HCT116 (cell line): Measurements from ENCODE around the gene IGF2BP1. TPM values are rescaled to one million over a fixed set of nuclear protein-coding genes. Genes with fewer than 3 reads are reported as not detected.

Experiments used
- ATAC-seq: fragments of 200-7000 bp; cut with Tn5 transposase; 2 replicates; pipeline ENCODE4 v1.9.1; 2020; ENCODE audit warnings: mild to moderate bottlenecking, moderate library complexity
- BruUV-seq: library from RNA; stranded (reverse); fragments of 400-500 nt; replicated peaks from 2 replicates; lab custom pipeline; 2021; lab: Mats Ljungman, UMichigan
- CTCF ChIA-PET: fragments of 300-600 bp; sonication (Branson Sonifier 250); formaldehyde crosslinking; loops from one replicate; lab custom pipeline; 2021; ENCODE audit warnings: antibody characterized with exemption; lab: Charles Lee
- POLR2A ChIA-PET: fragments of 300-600, 350-600 bp; sonication (Branson Sonifier 250); formaldehyde crosslinking; loops from one replicate; lab custom pipeline; 2021; ENCODE audit warnings: antibody characterized with exemption; lab: Charles Lee
- RAD21 ChIA-PET, 2 experiments: fragments of 300-600 bp; sonication (Branson Sonifier 250); formaldehyde crosslinking; loops; one replicate each; lab custom pipeline; 2023; ENCODE audit warnings: low total read pairs in 2 of 2; ENCODE audit not compliant: uncharacterized antibody in 2 of 2, unreplicated experiment in 2 of 2, low non-redundant PET in 1 of 2; lab: Charles Lee
- DNase-seq: peaks from one replicate; pipeline ENCODE4 v3.0.0-alpha.2; 2010; ENCODE audit warnings: low read depth, low spot score
- H2AFZ ChIP-seq: fragments of 200-600 bp; shearing (Covaris generic), sonication (generic); 2 replicates; pipeline ENCODE4 v1.6.1; 2017; ENCODE audit warnings: low read depth, mixed run types, mixed read lengths, antibody characterized with exemption, low read length; ENCODE audit not compliant: poor library complexity, severe bottlenecking
- H3K27ac ChIP-seq: 2 replicates; pipeline ENCODE4 v1.5.1; 2012; ENCODE audit warnings: low read depth, low read length
- H3K27me3 ChIP-seq: fragments of 200-600 bp; sonication (generic); 2 replicates; pipeline ENCODE4 v1.6.1; 2016; ENCODE audit warnings: mixed run types, low read length, mixed read lengths; ENCODE audit not compliant: insufficient read depth
- H3K36me3 ChIP-seq, 2 experiments: fragments of 200-500 bp in 1 of 2; fragments of 200-600 bp in 1 of 2; sonication (Bioruptor generic) in 1 of 2; sonication (generic) in 1 of 2; 2 replicates each; pipeline versions ENCODE4 v1.5.1 to v1.6.1; 2014 to 2016; ENCODE audit warnings: low read length in 2 of 2, inconsistent platforms in 1 of 2, mixed read lengths in 1 of 2, mixed run types in 1 of 2; ENCODE audit not compliant: insufficient read depth in 2 of 2, control insufficient read depth in 1 of 2
- H3K4me1 ChIP-seq, 2 experiments: fragments of 200-600 bp in 1 of 2; sonication (generic) in 1 of 2; 2 replicates each; pipeline versions ENCODE4 v1.5.1 to v1.6.1; 2012 to 2017; ENCODE audit warnings: low read length in 2 of 2, inconsistent platforms in 1 of 2, mild to moderate bottlenecking in 1 of 2, mixed read lengths in 1 of 2, mixed run types in 1 of 2, moderate library complexity in 1 of 2; ENCODE audit not compliant: insufficient read depth in 2 of 2, control insufficient read depth in 1 of 2
- H3K4me2 ChIP-seq: fragments of 200-600 bp; sonication (generic); 2 replicates; pipeline ENCODE4 v1.6.1; 2017; ENCODE audit warnings: mixed run types, low read length, mixed read lengths
- H3K4me3 ChIP-seq, 2 experiments: fragments of 200-600 bp in 1 of 2; sonication (generic) in 1 of 2; replicated peaks in 1 of 2; 2 replicates each; pipeline ENCODE4 v1.5.1; 2011 to 2016; ENCODE audit warnings: low read length in 2 of 2, control low read depth in 1 of 2, low read depth in 1 of 2, mild to moderate bottlenecking in 1 of 2, mixed read lengths in 1 of 2, mixed run types in 1 of 2
- H3K79me2 ChIP-seq: fragments of 200-600 bp; sonication (generic); 2 replicates; pipeline ENCODE4 v1.6.1; 2017; ENCODE audit warnings: mild to moderate bottlenecking, mixed run types, low read length, moderate library complexity, mixed read lengths; ENCODE audit not compliant: insufficient read depth
- H3K9ac ChIP-seq: fragments of 200-600 bp; sonication (generic); 2 replicates; pipeline ENCODE4 v1.6.1; 2016; ENCODE audit warnings: low read length, mixed read lengths
- H3K9me2 ChIP-seq: fragments of 200-600 bp; sonication (generic), shearing (Covaris generic); 2 replicates; pipeline ENCODE4 v1.6.1; 2017; ENCODE audit warnings: mixed run types, mild to moderate bottlenecking, moderate library complexity; ENCODE audit not compliant: insufficient read depth
- H3K9me3 ChIP-seq, 2 experiments: fragments of 200-500 bp in 1 of 2; fragments of 200-600 bp in 1 of 2; sonication (Bioruptor generic) in 1 of 2; sonication (generic) in 1 of 2; 2 replicates each; pipeline ENCODE4 v1.6.1; 2014 to 2017; ENCODE audit warnings: low read length in 2 of 2, mixed read lengths in 2 of 2, inconsistent platforms in 1 of 2, low read depth in 1 of 2, mild to moderate bottlenecking in 1 of 2, mixed run types in 1 of 2, moderate library complexity in 1 of 2; ENCODE audit not compliant: control insufficient read depth in 1 of 2, insufficient read depth in 1 of 2
- H4K20me1 ChIP-seq: fragments of 200-600 bp; sonication (generic), shearing (Covaris generic); 2 replicates; pipeline ENCODE4 v1.6.1; 2017; ENCODE audit warnings: mixed run types, mild to moderate bottlenecking, moderate library complexity; ENCODE audit not compliant: insufficient read depth
- CBX3 ChIP-seq: IDR thresholded peaks from 2 replicates; pipeline ENCODE4 v1.6.1; 2012; ENCODE audit warnings: low read depth
- CEBPB ChIP-seq: IDR thresholded peaks from 2 replicates; pipeline ENCODE4 v1.6.1; 2012; ENCODE audit warnings: low read depth
- CTCF ChIP-seq, 3 experiments: fragments of 200-600 bp in 1 of 3; sonication (generic) in 1 of 3; IDR thresholded peaks in 2 of 3; conservative IDR thresholded peaks in 1 of 3; 2 replicates each; pipeline ENCODE4 v1.5.1; 2012 to 2017; ENCODE audit warnings: low read depth in 2 of 3, low read length in 2 of 3, antibody characterized with exemption in 1 of 3, borderline replicate concordance in 1 of 3, control low read depth in 1 of 3, mild to moderate bottlenecking in 1 of 3, mixed read lengths in 1 of 3, mixed run types in 1 of 3, moderate library complexity in 1 of 3; ENCODE audit not compliant: insufficient read depth in 1 of 3
- EGR1 ChIP-seq: IDR thresholded peaks from 2 replicates; pipeline ENCODE4 v1.6.1; 2012; ENCODE audit warnings: low read depth
- EZH2 ChIP-seq: fragments of 200-600 bp; sonication (generic); IDR thresholded peaks from 2 replicates; pipeline ENCODE4 v1.6.1; 2017; ENCODE audit warnings: antibody characterized with exemption, mixed run types
- FOSL1 ChIP-seq: IDR thresholded peaks from 2 replicates; pipeline ENCODE4 v1.6.1; 2012; ENCODE audit warnings: low read depth
- JUND ChIP-seq: IDR thresholded peaks from 2 replicates; pipeline ENCODE4 v1.6.1; 2012
- POLR2AphosphoS5 ChIP-seq: IDR thresholded peaks from 2 replicates; pipeline ENCODE4 v1.6.1; 2011; ENCODE audit warnings: mild to moderate bottlenecking, low read depth, low read length, moderate library complexity
- SP1 ChIP-seq: IDR thresholded peaks from 2 replicates; pipeline ENCODE4 v1.6.1; 2012; ENCODE audit warnings: low read depth
- TCF7L2 ChIP-seq: IDR thresholded peaks from 2 replicates; pipeline ENCODE4 v1.7.0; 2011; ENCODE audit warnings: borderline replicate concordance, inconsistent platforms; ENCODE audit not compliant: insufficient read depth, insufficient read length; ENCODE audit errors: extremely low read depth
- ZBTB33 ChIP-seq: IDR thresholded peaks from 2 replicates; pipeline ENCODE4 v1.6.1; 2011; ENCODE audit warnings: mild to moderate bottlenecking, low read length, moderate library complexity; ENCODE audit not compliant: insufficient replicate concordance; ENCODE audit errors: extremely low read depth
- ZFX ChIP-seq: fragments of 450-650 bp; IDR thresholded peaks from 2 replicates; pipeline ENCODE4 v1.6.1; 2017
- intact Hi-C: fragments of 100-400 bp; cut with micrococcal nuclease; formaldehyde crosslinking; loops from 2 replicates; pipeline ENCODE4 v1.10.0; 2022
- total RNA-seq: library from RNA; stranded (reverse); gene quantifications from one replicate; pipeline ENCODE4 v1.2.1, GENCODE V29; 2021; ENCODE audit not compliant: unreplicated experiment

Gene IGF2BP1
- total RNA-seq, 1 experiment from 2014 or later, result 0.91 TPM

- no peak for ATAC-seq
- Histone ChIP-seq H2AFZ (no peak overlapping the region), H4K20me1 (no peaks in the 10 kb centered on the region), H3K4me2 (peak overlapping the region; percentile 74), H3K36me3 (no peaks in the 10 kb centered on the region), H3K79me2 (no peaks in the 10 kb centered on the region), H3K27me3 (no peaks in the 10 kb centered on the region), H3K9ac (no peak overlapping the region), H3K4me1 (peaks cover 46 to 50% of the 10 kb centered on the region in 2 experiments), H3K9me3 (no peaks in the 10 kb centered on the region), H3K9me2 (no peaks in the 10 kb centered on the region), H3K27ac (no peak overlapping the region), H3K4me3 (no peak overlapping the region)
- CTCF ChIA-PET, result no interaction called here
- BruUV-seq, result no TSS peak
- TF ChIP-seq CTCF (IDR thresholded peaks at IDR 0.05 in 2 of 3, conservative IDR thresholded peaks at IDR 0.05 in 1 of 3; ENCODE audit: borderline replicate concordance in 1 of 3, insufficient read depth in 1 of 3, low read depth in 2 of 3, low read length in 2 of 3) (no peak), CEBPB (no peak), CBX3 (no peak), ZFX (no peak), POLR2AphosphoS5 (no peak), ZBTB33 (no peak), SP1 (no peak), JUND (no peak), FOSL1 (no peak), EZH2 (no peak), EGR1 (no peak), TCF7L2 (no peak)
- POLR2A ChIA-PET, result interaction anchor here (0.6 to 4.2 kb wide), 3 partner anchors 9 to 71 kb away, joined by 3 to 17 read pairs (median 4); partner anchors contain the start of gene SNF8
- RAD21 ChIA-PET, result no interaction called here
- no peak for DNase-seq
- intact Hi-C loops, result no loop called here
These were observed 27.0 kb upstream of the IGF2BP1 start for GRCh38 chr17:48970224-48970623.
